OCI-LY1 (cell line): ENCODE measurements around the gene RBMS3.

ENCODE experiments used
- H2AFZ ChIP-seq: fragments of 200-600 bp; sonication (generic), shearing (Covaris generic); 2 replicates; pipeline ENCODE4 v1.6.0; 2014; ENCODE audit warnings: antibody characterized with exemption, mild to moderate bottlenecking, low read length
- H3F3A ChIP-seq: fragments of 200-600 bp; sonication (generic), shearing (Covaris generic); 2 replicates; pipeline ENCODE4 v1.6.0; 2014; ENCODE audit warnings: mild to moderate bottlenecking, antibody characterized with exemption, low read length, moderate library complexity; ENCODE audit not compliant: insufficient read depth
- H3K27ac ChIP-seq: fragments of 200-600 bp; sonication (generic); 2 replicates; pipeline ENCODE4 v1.5.1; 2014; ENCODE audit warnings: low read length, mixed run types, mild to moderate bottlenecking, low read depth; ENCODE audit not compliant: poor library complexity, severe bottlenecking
- H3K27me3 ChIP-seq: fragments of 200-600 bp; sonication (generic); 2 replicates; pipeline ENCODE4 v1.6.0; 2014; ENCODE audit warnings: antibody characterized with exemption, mild to moderate bottlenecking, low read length, moderate library complexity; ENCODE audit not compliant: insufficient read depth
- H3K36me3 ChIP-seq: fragments of 200-600 bp; sonication (generic); 2 replicates; pipeline ENCODE4 v1.6.1; 2014; ENCODE audit warnings: mild to moderate bottlenecking, antibody characterized with exemption, low read length, moderate library complexity, mixed read lengths; ENCODE audit not compliant: insufficient read depth
- H3K4me1 ChIP-seq: fragments of 200-600 bp; sonication (generic); 2 replicates; pipeline ENCODE4 v1.5.1; 2014; ENCODE audit warnings: mild to moderate bottlenecking, low read length, moderate library complexity; ENCODE audit not compliant: insufficient read depth, severe bottlenecking
- H3K4me2 ChIP-seq: fragments of 200-600 bp; sonication (generic), shearing (Covaris generic); 2 replicates; pipeline ENCODE4 v1.6.1; 2014; ENCODE audit warnings: low read length
- H3K4me3 ChIP-seq: fragments of 200-600 bp; sonication (generic); 2 replicates; pipeline ENCODE4 v1.5.1; 2014; ENCODE audit warnings: low read length, low read depth, mild to moderate bottlenecking, mixed read lengths; ENCODE audit not compliant: poor library complexity, severe bottlenecking
- H3K79me2 ChIP-seq: fragments of 200-600 bp; shearing (Covaris generic); 2 replicates; pipeline ENCODE4 v1.6.1; 2016; ENCODE audit warnings: mixed run types, low read length, mixed read lengths; ENCODE audit not compliant: insufficient read depth
- H3K9ac ChIP-seq: fragments of 200-600 bp; sonication (generic), shearing (Covaris generic); 2 replicates; pipeline ENCODE4 v1.6.1; 2014; ENCODE audit warnings: mild to moderate bottlenecking, low read length, mixed read lengths
- H3K9me2 ChIP-seq: fragments of 200-600 bp; sonication (generic), shearing (Covaris generic); 2 replicates; pipeline ENCODE4 v1.6.1; 2014; ENCODE audit warnings: low read depth, mild to moderate bottlenecking, low read length, mixed read lengths
- H3K9me3 ChIP-seq: fragments of 200-600 bp; shearing (Covaris generic); 2 replicates; pipeline ENCODE4 v1.6.1; 2014; ENCODE audit warnings: low read length, mixed read lengths
- H4K20me1 ChIP-seq: fragments of 200-600 bp; sonication (generic), shearing (Covaris generic); 2 replicates; pipeline ENCODE4 v1.6.0; 2016; ENCODE audit warnings: mild to moderate bottlenecking, low read length; ENCODE audit not compliant: insufficient read depth
- CTCF ChIP-seq: fragments of 200-600 bp; sonication (generic), shearing (Covaris generic); IDR thresholded peaks from 2 replicates; pipeline ENCODE4 v1.5.1; 2017; ENCODE audit warnings: mild to moderate bottlenecking, antibody characterized with exemption, low read length, moderate library complexity, mixed read lengths
- EZH2 ChIP-seq: fragments of 200-600 bp; sonication (generic), shearing (Covaris generic); IDR thresholded peaks from 2 replicates; pipeline ENCODE4 v1.8.0; 2017; ENCODE audit warnings: borderline replicate concordance, mixed run types, mild to moderate bottlenecking, antibody characterized with exemption, low read length, moderate library complexity, mixed read lengths

The RBMS3 gene

GRCh38 chr3:29903600-29903999 is 622.7 kb downstream of the RBMS3 start:
- no peak overlapping the region for H2AFZ ChIP-seq
- no peak overlapping the region for H3K9ac ChIP-seq
- no peak overlapping the region for H3K27ac ChIP-seq
- H3K36me3 ChIP-seq = no peaks in the 10 kb centered on the region
- H3F3A ChIP-seq = no peaks in the 10 kb centered on the region
- H3K9me2 ChIP-seq = no peaks in the 10 kb centered on the region
- no peaks in the 10 kb centered on the region for H3K79me2 ChIP-seq
- H4K20me1 ChIP-seq = no peaks in the 10 kb centered on the region
- no peaks in the 10 kb centered on the region for H3K27me3 ChIP-seq
- no peak overlapping the region for H3K4me2 ChIP-seq
- TF ChIP-seq CTCF (no peak), EZH2 (no peak)
- H3K9me3 ChIP-seq = no peaks in the 10 kb centered on the region
- H3K4me3 ChIP-seq = no peak overlapping the region
- H3K4me1 ChIP-seq = no peaks in the 10 kb centered on the region

GRCh38 chr3:29906906-29907305 is 626.0 kb downstream of the RBMS3 start:
- Histone ChIP-seq H3K9me3 (no peaks in the 10 kb centered on the region), H3K9ac (no peak overlapping the region), H3K27ac (no peak overlapping the region), H4K20me1 (no peaks in the 10 kb centered on the region), H3K4me2 (no peak overlapping the region), H3K36me3 (no peaks in the 10 kb centered on the region), H2AFZ (no peak overlapping the region), H3K79me2 (no peaks in the 10 kb centered on the region), H3F3A (no peaks in the 10 kb centered on the region), H3K4me1 (no peaks in the 10 kb centered on the region), H3K9me2 (no peaks in the 10 kb centered on the region), H3K4me3 (no peak overlapping the region), H3K27me3 (no peaks in the 10 kb centered on the region)
- TF ChIP-seq EZH2 = no peak
- no peak for TF ChIP-seq CTCF

GRCh38 chr3:29912600-29913288 is 631.9 kb downstream of the RBMS3 start:
- H3K9me2 ChIP-seq = no peaks in the 10 kb centered on the region
- H3K4me1 ChIP-seq = no peaks in the 10 kb centered on the region
- H3K9ac ChIP-seq = no peak overlapping the region
- H4K20me1 ChIP-seq = no peaks in the 10 kb centered on the region
- no peak for TF ChIP-seq CTCF
- TF ChIP-seq EZH2 = no peak
- H3K27me3 ChIP-seq = no peaks in the 10 kb centered on the region
- H3K4me2 ChIP-seq = no peak overlapping the region
- H3K4me3 ChIP-seq = no peak overlapping the region
- no peak overlapping the region for H3K27ac ChIP-seq
- no peak overlapping the region for H2AFZ ChIP-seq
- no peaks in the 10 kb centered on the region for H3K9me3 ChIP-seq
- no peaks in the 10 kb centered on the region for H3K36me3 ChIP-seq
- H3F3A ChIP-seq = no peaks in the 10 kb centered on the region
- H3K79me2 ChIP-seq = no peaks in the 10 kb centered on the region
